KMS-11 (cell line): Measurements from ENCODE around the gene LARGE2.

Source experiments
- H2AFZ ChIP-seq: fragments of 200-600 bp; sonication (generic); 2 replicates; pipeline ENCODE4 v1.6.1; 2016; ENCODE audit warnings: antibody characterized with exemption, mixed run types, low read depth
- H3K27ac ChIP-seq: fragments of 200-600 bp; sonication (generic); 2 replicates; pipeline ENCODE4 v1.6.1; 2016; ENCODE audit warnings: mild to moderate bottlenecking, mixed run types
- H3K27me3 ChIP-seq: fragments of 200-600 bp; sonication (generic); 2 replicates; pipeline ENCODE4 v1.6.1; 2017; ENCODE audit warnings: mild to moderate bottlenecking, low read depth, mixed run types, moderate library complexity; ENCODE audit not compliant: insufficient read depth
- H3K36me3 ChIP-seq: fragments of 200-600 bp; sonication (generic); 2 replicates; pipeline ENCODE4 v1.6.1; 2017; ENCODE audit warnings: mild to moderate bottlenecking, mixed run types; ENCODE audit not compliant: insufficient read depth
- H3K4me1 ChIP-seq: fragments of 200-600 bp; sonication (generic); 2 replicates; pipeline ENCODE4 v1.6.1; 2016; ENCODE audit warnings: mild to moderate bottlenecking, low read depth, mixed run types; ENCODE audit not compliant: poor library complexity, severe bottlenecking
- H3K4me2 ChIP-seq: fragments of 200-600 bp; sonication (generic); 2 replicates; pipeline ENCODE4 v1.7.0; 2016; ENCODE audit warnings: mild to moderate bottlenecking, mixed run types
- H3K4me3 ChIP-seq: fragments of 200-600 bp; sonication (generic); IDR thresholded peaks from 2 replicates; pipeline ENCODE4 v1.6.1; 2017; ENCODE audit warnings: low read depth, low read length, mixed read lengths; ENCODE audit not compliant: insufficient read depth
- H3K79me2 ChIP-seq: fragments of 200-600 bp; sonication (generic); 2 replicates; pipeline ENCODE4 v1.6.1; 2016; ENCODE audit warnings: low read depth, mixed run types; ENCODE audit not compliant: insufficient read depth
- H3K9ac ChIP-seq: fragments of 200-600 bp; sonication (generic); 2 replicates; pipeline ENCODE4 v1.6.1; 2016; ENCODE audit warnings: mild to moderate bottlenecking, mixed run types
- H4K20me1 ChIP-seq: fragments of 200-600 bp; sonication (generic); 2 replicates; pipeline ENCODE4 v1.6.1; 2016; ENCODE audit warnings: mild to moderate bottlenecking, mixed run types; ENCODE audit not compliant: insufficient read depth
- CTCF ChIP-seq: fragments of 200-600 bp; sonication (generic); conservative IDR thresholded peaks from 2 replicates; pipeline ENCODE4 v1.6.1; 2017; ENCODE audit warnings: low read depth, mild to moderate bottlenecking, antibody characterized with exemption, low read length, moderate library complexity, mixed read lengths

The LARGE2 gene

GRCh38 chr11:45931739-45932138, 9.3 kb downstream of the LARGE2 start:
- no peak overlapping the region for H2AFZ ChIP-seq
- no peak overlapping the region for H3K27ac ChIP-seq
- no peak for TF ChIP-seq CTCF
- no peaks in the 10 kb centered on the region for H4K20me1 ChIP-seq
- peaks cover 15% of the 10 kb centered on the region for H3K4me1 ChIP-seq
- no peak overlapping the region for H3K4me3 ChIP-seq
- no peak overlapping the region for H3K4me2 ChIP-seq
- no peaks in the 10 kb centered on the region for H3K27me3 ChIP-seq
- H3K36me3 ChIP-seq: no peaks in the 10 kb centered on the region
- no peak overlapping the region for H3K9ac ChIP-seq
- no peaks in the 10 kb centered on the region for H3K79me2 ChIP-seq

GRCh38 chr11:45932217-45932616, 9.8 kb downstream of the LARGE2 start:
- Histone ChIP-seq H4K20me1 (no peaks in the 10 kb centered on the region), H3K4me1 (peaks cover 15% of the 10 kb centered on the region), H3K27ac (no peak overlapping the region), H3K4me3 (no peak overlapping the region), H3K36me3 (no peaks in the 10 kb centered on the region), H2AFZ (no peak overlapping the region), H3K4me2 (no peak overlapping the region), H3K79me2 (no peaks in the 10 kb centered on the region), H3K9ac (no peak overlapping the region), H3K27me3 (no peaks in the 10 kb centered on the region)
- no peak for TF ChIP-seq CTCF

- TF ChIP-seq CTCF: no peak
- H3K4me3 ChIP-seq: no peak overlapping the region
- H3K27me3 ChIP-seq: no peaks in the 10 kb centered on the region
- H3K27ac ChIP-seq: no peak overlapping the region
- H3K79me2 ChIP-seq: no peaks in the 10 kb centered on the region
- peaks cover 15% of the 10 kb centered on the region for H3K4me1 ChIP-seq
- H3K4me2 ChIP-seq: no peak overlapping the region
- H3K9ac ChIP-seq: no peak overlapping the region
- H4K20me1 ChIP-seq: no peaks in the 10 kb centered on the region
- no peak overlapping the region for H2AFZ ChIP-seq
- no peaks in the 10 kb centered on the region for H3K36me3 ChIP-seq
Observed at GRCh38 chr11:45933131-45933831, 10.8 kb downstream of the LARGE2 start.

- no peaks in the 10 kb centered on the region for H4K20me1 ChIP-seq
- no peak overlapping the region for H3K4me2 ChIP-seq
- H2AFZ ChIP-seq: no peak overlapping the region
- H3K9ac ChIP-seq: no peak overlapping the region
- no peaks in the 10 kb centered on the region for H3K27me3 ChIP-seq
- H3K4me1 ChIP-seq: peaks cover 15% of the 10 kb centered on the region
- H3K79me2 ChIP-seq: no peaks in the 10 kb centered on the region
- no peak overlapping the region for H3K4me3 ChIP-seq
- no peak overlapping the region for H3K27ac ChIP-seq
- no peak for TF ChIP-seq CTCF
- H3K36me3 ChIP-seq: no peaks in the 10 kb centered on the region
Observed at GRCh38 chr11:45933846-45934579, 11.6 kb downstream of the LARGE2 start.
